NCI-H2196 treated with DMSO at 0.1 percent for 48 hours (cell line): ENCODE measurements around the gene ECHS1.
"Not testable (repeated sequence)": the region's sequence is repeated elsewhere in the genome, so short reads cannot be mapped to it uniquely, and the experiment has no call there.

Experiments
- DNase-seq: peaks from one replicate; lab custom pipeline; 2025; ENCODE audit not compliant: unreplicated experiment; lab: John Stamatoyannopoulos, UW

The ECHS1 gene

DNA sequence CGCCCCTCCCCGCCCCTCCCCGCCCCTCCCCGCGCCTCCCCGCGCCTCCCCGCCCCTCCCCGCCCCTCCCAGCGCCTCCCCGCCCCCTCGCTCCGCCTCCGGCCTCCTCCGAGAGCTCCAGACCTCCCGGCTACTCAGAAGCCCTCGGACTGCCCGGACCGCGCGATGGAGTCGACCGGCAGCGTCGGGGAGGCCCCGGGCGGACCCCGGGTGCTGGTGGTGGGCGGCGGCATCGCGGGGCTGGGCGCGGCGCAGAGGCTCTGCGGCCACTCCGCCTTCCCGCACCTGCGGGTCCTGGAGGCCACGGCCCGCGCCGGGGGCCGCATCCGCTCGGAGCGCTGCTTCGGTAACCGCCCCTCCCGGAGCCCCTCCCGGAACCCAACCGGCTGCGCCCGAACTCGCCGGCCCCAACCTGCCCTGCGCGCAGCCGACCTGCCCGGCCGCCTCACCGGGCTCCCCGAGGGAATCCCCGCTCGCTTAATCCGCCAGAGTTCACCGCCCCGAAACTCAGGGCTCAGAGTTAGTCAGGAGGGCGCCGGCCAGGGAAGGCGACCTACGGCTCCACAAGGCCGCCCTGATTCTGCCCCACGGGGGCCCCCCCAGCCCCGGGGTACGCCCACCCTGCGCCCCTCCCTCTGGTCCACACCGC lies 6.1 kb upstream of the ECHS1 start, which contains the start of gene PAOX:
PAOX (plus strand) TSS at position 111 of the 649 bp plus-strand sequence; CDS start at position 166, 55 bp downstream.
- no peak for DNase-seq

DNA sequence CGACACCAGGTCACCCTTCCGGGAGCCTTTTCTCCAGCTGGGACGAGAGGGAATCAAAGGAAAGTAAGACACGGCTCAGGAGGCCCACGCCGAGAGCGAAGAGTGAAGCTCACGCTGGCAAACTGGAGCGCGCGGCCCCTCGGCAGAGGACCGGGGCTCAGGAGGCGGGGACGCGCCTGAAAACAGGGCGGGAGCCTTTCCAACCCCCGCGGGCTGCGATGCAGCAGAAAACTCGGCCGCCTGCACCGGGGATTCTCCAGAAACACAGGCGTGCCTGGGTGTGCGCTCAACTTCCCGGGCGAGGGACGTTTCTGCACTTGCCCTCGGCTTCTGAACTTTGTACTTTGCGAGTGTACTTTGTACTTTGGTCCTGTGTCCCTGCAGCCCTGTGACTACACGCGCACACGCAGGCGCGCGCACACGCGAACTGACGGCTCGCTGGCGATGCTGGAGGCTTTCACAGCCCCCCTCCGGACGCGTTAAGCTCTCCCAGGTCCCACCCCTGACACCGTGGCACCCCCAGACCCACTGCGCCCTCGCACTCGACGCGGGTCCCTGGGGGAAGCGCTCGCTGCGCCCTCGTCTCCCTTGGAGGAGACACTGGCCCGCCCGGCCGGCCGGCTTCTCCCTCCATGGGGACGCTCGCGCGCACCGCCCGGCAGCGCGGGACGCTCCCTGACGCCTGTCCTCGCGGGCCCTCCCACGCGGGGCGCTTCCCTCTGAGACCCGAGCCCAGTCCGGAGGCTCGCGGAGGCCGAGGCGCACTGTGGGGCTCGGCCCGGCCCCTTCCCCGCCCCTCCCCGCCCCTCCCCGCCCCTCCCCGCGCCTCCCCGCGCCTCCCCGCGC lies 5.3 kb upstream of the ECHS1 start:
- DNase-seq: no peak

DNA sequence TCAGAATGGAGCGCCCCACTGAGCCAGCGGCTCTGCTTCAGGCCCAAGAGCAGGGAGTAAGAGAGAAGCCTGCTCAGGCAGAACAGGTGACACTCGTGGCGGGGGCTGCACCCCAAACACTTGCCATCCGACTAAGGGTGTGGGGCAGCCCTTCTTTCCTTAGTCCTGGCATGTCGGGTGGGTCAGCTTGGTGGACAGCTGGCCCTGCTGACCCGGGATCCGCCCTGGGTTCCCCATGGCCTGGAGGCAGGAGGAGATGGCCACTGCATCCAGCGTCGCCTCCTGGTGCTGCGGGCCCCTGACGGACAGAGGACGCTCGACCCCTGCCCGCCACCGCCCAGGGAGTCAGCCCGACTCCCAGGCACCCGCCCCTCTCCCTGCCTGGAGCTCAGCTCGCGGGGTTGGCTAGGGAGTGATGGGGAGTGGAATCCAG lies 4.7 kb upstream of the ECHS1 start:
- DNase-seq: no peak

- no peak for DNase-seq
Measured at GRCh38 chr10:133377025-133377817, 4.1 kb upstream of the ECHS1 start.

GRCh38 chr10:133376183-133376582 lies 3.0 kb upstream of the ECHS1 start:
- not testable (repeated sequence) for DNase-seq

- DNase-seq: no peak
Measured at GRCh38 chr10:133375357-133376115, 2.4 kb upstream of the ECHS1 start.

DNA sequence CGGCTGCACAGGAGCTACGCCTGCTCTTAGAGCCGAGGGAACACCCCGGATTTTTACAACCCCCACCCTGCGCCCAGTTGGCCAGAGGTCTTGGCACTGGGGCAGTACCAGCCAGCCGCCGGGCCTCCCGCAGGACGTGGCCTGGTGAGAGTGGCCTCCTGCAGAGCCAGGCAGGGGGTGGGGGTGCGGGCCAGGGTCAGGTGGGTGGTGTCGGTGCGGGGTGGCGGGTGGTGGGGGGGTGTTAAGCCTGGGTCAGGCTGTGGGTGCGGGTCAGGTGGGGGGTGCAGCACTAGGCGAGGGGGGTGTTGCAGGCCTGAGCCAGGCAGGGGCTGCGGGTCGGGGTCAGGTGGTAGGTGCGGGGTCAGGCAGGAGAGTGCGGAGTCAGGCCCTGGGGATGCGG lies 647 bp downstream of the ECHS1 start:
- no peak for DNase-seq

DNA sequence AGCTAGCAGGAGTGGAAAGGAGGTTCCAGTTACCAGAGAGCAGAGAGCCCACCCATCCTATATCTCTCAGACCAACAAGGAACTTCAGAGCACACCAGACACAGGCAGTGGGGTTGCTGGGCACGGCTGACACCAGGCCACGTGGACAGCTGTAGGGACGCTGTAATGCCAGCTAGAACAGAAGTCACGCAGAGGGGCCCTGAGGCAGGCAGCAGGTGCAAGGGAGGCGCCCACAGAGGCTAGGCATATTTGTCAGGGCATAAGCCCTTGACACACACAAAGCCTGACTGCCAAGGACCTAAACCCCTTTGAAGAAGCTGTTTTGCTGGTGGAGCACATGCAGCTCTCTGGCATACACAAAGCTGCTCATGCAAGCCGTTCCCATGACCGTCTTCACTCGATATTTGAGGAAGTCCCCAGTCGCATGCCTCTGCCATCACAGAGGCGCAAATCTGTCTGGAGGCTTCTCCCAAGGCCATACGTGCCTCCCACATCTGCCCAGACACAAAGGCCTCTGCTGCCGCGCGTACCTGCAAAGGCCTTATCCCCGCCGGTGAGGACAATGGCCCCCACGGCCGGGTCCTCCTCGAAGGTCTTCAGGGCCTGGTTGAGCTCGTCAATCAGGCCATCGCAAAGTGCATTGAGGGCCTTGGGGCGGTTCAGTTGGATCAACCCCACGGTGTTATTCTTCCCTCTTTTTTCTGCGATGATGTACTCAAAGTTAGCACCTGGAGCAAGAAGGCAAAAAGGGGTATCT lies 2.9 kb downstream of the ECHS1 start:
- no peak for DNase-seq

DNA sequence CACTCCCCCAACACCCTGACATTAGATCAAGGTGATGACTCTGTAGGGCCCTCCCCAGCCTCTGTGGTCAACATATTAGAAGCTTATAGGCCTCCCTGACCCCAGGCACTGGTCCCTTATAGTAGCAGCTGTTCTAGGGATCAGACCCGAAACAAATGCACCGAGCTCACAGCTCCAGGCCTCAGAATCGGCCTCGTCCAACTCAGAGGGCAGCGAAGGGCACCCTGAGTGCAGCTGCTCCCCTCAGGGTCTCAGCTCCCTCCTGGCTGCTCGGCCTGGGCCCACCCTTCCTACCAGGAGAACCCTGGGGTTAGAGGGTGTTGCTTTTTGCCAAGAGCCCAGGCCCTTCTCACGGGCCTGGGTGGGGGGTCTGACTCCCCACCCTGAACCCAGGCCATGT lies 5.0 kb downstream of the ECHS1 start:
- DNase-seq: no peak

- DNase-seq: not testable (repeated sequence)
Measured at GRCh38 chr10:133367461-133367860, 5.7 kb downstream of the ECHS1 start.

DNA sequence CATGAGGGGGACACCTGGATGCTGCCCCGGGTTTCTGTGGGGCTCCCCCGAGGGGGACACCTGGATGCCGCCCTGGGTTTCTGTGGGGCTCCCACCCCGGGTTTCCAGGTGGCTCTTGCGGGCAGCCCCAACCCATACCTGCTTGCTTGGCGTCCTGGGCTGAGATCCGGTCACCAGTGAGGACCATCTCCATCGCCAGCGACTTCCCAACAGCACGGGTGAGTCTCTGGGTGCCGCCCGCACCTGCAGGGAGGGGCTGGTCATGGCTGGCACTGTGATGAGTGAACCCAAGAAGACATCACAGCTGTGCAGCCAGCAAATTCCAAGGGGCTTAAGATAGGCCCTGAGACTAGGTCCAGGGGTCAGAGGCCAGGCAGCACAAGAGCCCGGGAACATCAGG lies 6.4 kb downstream of the ECHS1 start:
- DNase-seq: no peak

DNA sequence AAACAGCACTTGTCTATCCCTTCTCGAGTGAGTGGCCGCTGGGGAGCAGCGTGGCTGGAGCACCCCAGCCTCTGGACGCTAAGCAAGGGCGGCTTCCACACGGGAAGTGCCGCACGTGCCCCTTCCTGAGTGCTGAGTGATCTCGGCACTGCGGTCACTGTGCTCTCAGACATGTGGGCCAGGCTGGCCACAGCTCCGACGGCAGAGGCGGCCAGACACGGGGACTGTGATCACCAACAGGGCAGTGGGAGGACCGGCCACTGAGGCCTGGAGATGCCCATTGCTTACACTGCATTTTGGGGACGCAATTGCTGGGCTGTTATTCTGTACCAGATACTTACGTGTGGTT lies 7.0 kb downstream of the ECHS1 start:
- DNase-seq: no peak

GRCh38 chr10:133365461-133366129 lies 7.6 kb downstream of the ECHS1 start:
- DNase-seq: no peak

DNA sequence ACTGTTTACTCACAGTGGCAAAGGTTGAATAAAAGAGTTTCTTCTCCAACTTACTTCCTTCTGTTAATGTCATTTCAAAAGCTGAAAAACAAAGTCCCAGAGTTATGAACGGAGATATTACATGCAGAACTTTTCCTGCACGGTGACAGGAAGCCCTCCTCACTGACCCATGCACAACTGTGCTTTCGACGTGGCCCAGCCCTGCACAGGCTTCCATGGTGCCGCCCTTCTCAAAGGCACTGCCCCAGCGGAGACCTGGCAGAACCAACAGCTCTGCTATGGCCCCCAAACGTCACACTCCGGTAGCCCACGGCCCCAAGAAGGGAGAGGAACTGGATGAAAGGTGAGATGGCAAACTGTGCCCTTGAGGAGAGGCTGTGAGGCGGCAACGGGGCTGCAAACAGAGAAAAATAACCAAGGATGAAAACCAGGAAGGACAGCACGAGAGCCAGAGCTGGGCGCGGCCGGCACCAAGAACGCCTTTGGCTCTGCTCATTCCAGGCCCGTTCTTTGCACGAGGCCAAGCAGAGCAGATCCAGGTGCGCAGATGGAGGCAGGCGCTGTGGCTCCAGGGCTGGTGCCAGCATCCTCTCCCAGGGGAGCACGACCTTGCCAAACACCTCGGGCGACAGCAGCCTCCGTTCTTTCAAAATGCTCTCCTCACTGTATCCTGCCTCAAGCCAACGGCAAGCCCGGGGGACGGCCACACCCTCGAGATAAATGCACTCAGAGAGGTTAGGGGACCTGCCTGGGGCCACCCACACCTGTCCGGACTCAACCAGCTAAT lies 8.3 kb downstream of the ECHS1 start:
- no peak for DNase-seq

DNA sequence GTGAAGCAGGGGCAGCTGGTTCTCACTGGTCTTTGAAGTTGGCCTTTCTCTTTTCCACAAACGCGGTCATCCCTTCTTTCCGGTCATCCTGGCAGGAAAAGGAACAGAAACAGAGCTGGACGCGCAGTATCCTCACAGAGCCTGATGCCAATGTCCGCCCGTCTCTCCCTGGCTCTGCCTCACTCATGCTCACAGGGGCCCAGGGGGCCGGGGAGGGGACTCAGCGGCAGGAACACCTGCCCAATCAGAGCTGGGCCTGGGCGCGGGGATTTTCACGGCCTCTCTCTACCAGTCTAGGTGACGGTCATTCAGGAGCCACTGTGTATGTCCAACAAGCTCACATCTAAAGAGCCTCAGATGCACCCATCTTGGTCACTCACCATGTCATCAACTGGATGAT lies 10.3 kb downstream of the ECHS1 start:
- DNase-seq: no peak

DNA sequence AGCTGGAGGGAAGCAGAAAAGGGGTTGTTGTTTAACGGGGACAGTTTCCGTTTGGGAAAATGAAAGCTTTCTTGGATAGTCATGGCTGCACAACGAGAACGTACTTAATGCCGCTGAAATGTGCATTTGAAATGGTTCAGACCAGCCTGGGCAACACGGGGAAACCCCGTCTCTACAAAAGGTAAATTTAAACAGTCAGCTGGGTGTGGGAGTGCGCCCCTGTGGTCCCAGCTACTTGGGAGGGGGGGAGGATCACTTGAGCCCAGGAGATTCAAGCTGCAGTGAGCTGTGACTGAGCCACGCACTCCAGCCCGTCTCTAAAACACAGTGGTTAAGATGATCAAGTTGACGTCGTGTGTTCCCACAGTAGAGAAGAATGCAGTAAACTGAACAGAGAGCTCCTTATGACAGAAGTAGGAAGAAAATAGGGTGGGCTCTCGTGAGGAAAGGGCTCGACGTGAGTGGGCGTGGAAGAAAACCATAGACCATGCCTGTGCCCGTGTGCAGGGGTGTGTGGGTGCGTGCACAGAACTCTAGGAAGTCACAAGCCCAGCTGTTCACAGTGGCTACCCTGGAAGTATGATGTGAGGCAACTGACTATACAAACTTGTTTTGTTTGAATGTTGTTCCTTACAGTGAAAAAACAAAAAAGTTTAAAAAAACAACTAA lies 11.2 kb downstream of the ECHS1 start:
- DNase-seq: no peak

GRCh38 chr10:133361227-133361626 lies 11.9 kb downstream of the ECHS1 start:
- no peak for DNase-seq

- no peak for DNase-seq
Measured at GRCh38 chr10:133359972-133360610, 13.1 kb downstream of the ECHS1 start.
